Renal cortical epithelial cell (primary cell): ENCODE data around the gene ZNF519. TPM values are rescaled to one million over a fixed set of nuclear protein-coding genes. Genes with fewer than 3 reads are reported as not detected.
"Not testable (repeated sequence)": the region's sequence is repeated elsewhere in the genome, so short reads cannot be mapped to it uniquely, and the experiment has no call there.

ENCODE experiments used
- DNase-seq: peaks from one replicate; pipeline ENCODE4 v3.0.0-alpha.2; 2011; ENCODE audit warnings: low read depth
- total RNA-seq: library from RNA; depleted of rRNA; stranded (reverse); fragments of >200 nt; gene quantifications from 2 replicates; pipeline ENCODE4 v1.2.3, GENCODE V29; 2014

The ZNF519 gene
- total RNA-seq: 2.9 and 5.0 TPM in 2 replicates

DNA sequence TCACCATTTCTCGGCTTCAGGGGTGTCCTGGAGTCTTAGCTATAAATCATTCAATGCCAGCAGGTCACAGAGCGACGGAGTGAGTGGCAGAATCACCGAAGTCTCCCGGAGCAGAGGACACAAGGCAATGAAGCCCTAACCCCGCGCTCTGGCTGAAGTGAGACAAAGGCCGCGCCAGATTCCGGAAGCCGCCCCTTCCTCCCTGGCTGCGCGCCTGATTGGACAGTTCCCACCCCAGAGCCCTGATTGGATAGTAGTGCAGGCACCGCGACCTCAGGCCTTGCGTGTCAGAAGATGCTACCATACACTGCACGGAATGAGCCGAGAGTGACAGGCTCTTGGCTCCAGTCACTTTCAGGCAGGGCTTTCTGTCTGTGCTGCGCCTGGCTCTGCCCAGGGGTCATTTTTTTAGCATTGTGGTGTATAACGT is at the start of gene ZNF519:
TSS of gene ZNF519 (minus strand) at position 165 of the 430 bp plus-strand sequence. CDS start at position 7, 158 bp downstream.
- peak; percentile 93 for DNase-seq

DNA sequence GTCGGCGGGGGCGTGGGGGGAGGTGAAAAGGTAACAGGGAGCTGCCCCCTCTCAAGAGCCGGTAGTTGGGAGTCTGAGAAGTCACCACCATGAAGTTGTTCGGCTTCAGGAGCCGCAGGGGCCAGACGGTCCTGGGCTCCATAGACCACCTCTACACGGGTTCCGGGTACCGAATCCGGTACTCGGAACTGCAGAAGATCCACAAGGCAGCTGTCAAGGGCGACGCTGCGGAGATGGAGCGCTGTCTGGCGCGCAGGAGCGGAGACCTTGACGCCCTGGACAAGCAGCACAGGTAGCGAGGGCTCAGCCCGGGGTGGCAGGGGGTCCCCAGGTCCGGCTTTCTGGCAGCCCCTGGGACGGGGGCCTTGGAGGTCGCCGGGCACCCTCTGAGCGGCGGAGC is 47.1 kb upstream of the ZNF519 start:
- DNase-seq: no peak

DNA sequence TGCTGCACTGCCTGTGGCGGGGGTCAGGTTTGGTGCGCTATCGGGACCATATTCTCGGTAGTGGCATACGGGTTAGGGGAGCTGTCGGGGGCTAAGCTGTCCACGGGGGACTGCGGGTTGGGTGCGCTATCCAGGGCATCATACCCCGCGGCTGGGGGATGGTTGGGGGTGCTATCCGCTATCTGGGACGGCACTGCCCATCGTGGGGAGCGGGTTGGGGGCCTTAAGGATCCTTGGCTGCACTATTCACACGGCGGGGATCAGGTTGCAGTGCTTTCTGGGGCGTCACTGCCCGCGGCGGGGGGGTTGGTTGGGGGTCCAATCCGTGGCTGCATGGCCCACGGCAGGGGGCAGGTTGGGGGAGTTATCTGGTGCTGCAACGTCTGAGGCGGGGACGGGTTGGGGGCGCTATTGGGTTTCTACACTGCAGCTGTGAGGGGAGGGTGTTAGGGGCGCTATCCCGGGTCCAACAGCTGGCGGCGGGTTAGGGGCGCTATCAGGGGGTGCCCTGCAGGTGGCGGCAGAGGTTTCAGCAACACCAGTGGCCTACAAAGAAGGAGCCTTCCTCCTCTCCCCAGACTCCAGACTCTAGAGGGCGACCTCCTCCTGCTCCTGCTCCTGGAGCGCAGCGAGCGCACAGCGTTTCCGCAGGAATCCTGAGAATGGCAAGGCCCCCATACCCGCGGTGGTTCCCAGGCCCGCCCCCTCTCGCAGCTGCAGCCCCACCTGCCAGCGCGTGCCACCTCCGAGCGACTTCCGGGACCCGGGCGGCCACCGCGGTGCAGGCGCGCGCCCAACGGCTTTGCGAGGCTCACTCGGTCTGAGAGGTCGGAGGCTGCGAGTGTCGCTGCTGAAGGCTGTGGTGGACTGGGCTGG is 46.3 kb upstream of the ZNF519 start:
- peak; percentile 52 for DNase-seq

DNA sequence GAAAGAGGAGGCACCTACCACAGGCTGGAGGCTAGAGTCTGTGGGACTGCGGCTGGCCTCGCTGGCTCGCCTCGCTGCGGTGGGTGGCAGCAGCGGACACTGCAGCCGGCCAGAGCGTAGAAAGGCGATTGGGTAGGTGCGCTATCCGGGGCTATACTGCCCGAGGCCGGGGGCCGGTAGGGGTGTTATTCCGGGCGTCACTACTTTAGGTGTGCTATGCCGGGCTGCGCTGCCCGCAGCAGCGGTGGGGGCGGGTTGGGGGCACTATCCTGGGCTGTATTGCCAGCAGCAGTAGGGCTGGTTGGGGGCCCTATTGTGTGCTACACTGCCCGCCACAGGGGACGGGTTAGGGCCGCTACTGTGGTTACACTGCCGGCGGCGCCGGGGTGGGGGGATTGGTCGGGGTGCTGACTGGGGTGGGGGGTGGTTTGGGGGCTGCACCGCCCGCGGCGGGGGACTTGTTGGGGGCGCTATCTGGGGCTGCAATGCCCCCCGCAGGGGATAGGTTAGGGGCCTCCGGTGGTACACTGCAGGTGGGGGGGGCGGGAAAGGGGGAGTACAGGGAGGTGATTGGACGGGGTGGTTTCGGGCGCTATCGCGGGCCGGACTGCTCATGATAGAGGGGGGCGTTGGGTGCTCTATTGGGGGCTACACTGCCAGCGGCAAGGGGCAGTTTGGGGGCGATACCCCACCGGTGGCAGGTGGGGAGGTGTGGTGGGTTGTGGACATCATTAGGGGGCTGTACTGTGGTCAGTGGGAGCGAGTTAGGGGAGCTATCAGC is 45.5 kb upstream of the ZNF519 start:
- not testable (repeated sequence) for DNase-seq

DNA sequence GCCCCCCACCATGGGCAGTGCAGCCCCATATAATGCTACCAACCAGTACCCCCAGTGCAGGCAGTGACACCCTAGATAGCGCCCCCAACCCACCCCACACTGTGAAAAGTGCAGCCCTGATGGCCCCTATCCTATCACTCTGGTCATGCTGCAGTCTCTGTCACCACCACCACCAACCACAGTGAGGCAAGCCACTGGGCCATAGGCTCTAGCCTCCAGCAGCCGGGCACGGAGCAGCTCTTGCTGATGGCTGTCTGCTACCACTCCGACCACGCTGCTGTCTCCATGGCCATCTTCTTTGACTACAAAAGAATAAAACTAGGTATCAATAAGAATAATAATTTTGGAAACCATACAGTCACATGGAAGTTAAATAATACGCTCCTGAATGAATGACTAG is 43.2 kb upstream of the ZNF519 start:
- not testable (repeated sequence) for DNase-seq

DNA sequence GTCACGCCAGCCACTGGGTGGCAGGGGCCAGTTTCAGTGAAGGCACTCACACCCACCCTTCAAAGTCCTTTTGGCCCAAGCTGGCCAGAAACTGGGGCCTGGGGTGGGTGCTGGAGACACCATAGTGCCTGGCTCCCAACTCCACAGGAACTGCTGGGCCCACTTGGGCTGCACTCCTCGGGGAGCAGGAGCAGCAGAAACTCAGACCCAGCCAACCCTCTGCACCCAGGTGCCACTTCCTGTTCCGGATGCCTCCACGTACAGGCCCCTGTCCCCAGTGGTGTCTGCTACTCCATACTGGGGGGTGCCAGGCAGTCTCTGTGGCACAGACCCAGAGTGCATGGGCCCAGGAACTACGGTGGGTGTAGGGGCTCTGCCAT is 42.5 kb upstream of the ZNF519 start:
- DNase-seq: no peak

DNA sequence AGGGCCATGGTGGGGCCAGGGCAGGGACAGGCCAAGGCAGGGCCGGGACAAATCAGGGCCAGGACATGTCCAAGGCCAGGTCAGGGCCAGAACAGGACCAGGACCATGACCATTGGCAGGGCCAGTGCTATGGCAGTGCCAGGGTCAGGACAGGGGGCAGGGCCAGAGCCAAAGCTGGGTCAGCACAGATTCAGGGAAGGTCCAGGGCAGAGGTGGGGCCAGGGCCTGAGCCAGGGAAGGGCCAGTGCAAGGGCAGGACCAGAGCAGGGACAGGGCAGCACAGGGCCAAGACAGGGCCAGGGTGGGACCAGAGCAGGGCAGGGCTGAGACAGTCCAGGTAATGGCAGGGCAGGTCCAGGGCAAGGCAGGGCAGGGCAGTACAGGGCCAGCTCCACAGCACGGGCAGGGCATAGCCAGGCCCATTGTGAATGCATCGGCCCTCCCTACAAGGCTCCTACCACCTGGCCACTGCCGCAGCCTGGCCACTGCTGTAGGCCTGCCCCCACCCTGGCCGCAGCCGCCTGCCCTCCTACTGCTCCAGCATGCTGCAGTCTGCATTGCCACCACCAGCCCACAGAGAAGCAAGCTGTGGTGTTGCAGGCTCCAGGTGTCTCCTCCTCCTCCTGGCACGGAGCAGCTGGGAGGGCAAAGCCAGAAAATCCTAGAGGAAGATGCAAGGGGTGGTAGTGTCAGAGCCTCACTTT is 41.9 kb upstream of the ZNF519 start:
- DNase-seq: not testable (repeated sequence)

DNA sequence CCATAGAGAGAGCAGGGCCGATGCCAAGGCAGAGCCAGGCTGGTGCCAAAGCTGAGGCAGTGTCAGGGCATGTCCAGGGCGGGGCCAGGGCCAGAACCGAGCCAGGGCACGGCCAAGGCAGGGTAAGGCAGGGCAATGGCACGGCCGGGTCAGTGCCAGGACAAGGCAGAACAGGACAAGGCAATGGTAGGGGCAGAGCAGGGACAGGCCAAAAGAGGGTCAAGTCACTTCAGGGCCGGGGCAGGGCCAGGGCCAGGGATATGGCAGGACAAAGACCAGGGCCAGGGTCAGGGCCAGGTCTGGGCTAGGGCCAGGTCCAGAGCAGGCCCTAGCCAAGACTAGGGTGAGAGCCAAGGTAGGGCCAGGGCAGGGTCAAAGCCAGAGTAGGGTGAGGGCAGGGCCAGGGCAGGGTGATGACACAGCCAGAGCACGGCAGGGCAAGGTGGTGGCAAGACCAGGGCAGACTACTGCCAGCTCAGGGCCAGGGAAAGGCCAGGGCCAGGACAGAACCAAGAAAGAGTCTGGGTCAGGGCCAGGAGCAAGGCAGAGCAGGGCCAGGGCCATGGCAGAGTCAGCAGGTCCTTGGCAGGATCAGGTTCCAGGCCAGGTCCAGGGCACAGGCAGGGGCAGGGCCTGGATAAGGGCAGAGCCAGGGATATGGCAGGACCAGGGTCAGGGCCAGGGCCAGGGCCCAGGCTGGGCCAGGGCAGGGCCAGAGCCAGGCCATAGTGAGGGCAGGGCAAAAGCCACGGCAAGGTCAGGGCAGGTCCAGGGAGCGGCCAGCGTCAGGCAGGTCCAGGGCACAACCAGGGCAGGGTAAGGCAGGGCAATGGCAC is 41.1 kb upstream of the ZNF519 start:
- DNase-seq: not testable (repeated sequence)

DNA sequence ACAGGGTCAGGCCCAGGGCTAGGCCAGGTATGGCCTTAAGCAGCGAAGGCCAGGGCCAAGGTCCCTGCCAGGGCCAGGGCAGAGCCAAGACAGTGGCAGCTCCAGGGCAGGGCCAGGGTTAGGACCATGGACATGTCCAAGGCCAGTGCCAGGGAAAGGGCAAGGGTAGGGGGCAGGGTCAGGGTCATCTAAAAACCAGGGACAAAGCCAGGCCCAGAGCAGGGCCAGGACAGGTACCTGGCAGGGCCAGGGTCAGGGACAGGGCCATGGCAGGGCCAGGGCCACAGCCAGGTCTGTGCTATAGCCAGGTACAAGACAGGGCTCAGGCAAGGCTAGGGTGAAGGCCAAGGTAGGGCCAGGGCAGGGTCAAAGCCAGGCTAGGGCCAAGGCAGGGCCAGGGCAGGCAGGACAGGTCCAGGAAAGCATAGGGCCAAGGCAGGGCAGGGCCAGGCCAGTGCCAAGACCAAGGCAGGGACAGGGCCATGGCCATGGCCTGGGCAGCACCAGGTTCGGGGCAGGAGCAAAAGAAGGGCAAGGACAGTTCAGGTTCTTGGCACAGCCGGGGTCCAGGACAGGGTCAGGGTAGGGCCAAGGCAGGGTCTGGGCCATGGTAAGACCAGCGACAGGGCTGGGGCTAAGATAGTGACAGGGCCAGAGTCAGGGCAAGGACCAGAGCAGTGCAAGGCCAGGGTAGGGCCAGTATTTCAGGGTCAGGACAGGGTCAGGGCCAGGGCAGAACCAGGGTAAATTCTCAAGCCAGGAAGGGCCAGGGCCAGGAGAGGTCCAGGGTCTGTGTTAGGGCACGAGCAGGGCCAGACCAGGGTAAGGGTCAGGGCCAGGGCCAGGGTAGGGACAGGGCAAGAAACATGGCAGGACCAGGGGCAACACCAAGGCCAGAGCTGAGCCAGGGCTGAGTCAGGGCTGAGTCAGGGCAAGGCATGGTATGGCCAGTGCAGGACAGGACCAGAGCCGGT is 40.2 kb upstream of the ZNF519 start:
- not testable (repeated sequence) for DNase-seq

DNA sequence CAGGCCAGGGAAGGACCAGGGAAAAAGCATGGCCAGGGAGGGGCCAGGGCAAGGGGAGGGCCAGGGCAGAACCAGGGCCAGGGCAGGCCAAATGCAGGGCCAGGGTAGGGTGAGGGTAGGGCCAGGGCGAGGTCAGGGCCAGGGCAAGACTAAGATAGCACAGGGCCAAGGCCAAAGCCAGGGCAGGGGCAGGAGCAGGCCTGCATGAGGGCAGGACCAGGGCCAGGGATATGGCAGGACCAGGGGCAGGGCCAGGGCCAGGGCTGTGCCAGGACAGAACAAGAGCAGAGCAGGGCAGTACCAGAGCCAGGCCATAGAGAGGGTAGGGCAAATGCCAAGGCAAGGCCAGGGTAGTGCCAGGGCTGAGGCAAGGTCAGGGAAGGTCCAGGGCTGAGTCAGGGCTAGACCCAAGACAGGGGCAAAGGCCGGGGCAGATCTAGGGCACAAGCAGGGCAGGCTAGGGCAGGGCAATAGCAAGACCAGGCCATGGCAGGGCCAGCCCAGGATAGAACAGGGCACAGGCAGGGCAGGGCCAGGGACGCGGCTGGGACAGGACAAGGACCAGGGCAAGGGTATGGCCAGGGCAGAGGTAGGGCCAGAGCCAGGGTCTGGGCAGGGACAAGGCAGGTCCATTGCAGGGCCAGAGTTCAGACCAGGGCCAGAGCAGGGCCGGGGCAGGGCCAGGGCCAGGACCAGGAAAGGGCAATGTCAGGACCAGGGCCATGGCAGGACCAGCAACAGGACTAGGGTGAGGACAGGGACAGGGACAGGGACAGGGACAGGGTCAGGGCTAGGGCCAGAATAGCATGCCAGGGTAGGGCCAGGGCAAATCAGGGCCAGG is 39.3 kb upstream of the ZNF519 start:
- not testable (repeated sequence) for DNase-seq

DNA sequence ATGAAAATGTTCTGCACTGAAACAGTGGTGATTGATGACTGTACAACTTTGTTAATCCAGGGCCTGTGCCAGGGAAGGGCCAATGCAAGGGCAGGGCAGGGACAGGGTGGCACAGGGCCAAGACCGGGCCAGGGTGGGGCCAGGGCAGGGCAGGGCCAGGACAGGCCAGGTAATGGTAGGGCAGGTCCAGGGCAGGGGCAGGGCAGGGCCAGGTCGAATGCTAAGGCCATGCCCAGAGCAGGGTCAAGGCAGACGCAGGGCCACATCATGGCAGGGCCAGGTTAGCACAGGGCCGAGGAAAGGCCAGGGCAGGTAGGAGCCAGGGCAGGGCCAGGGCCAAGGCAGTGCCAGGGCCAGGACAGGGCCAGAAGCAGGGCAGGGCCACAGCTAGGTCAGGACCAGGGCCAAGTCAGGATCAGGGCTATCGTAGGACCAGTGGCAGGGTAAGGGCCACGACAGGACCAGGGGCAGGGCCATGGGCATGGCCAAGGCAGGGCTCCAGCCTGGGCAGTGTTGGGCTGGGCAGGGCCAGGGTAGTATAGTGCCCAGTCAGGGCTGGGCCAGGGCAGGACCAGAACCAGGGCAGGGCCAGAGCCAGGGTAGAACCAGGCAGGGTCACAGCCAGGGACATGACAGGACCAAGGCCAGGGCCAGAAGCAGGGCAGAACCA is 38.3 kb upstream of the ZNF519 start:
- not testable (repeated sequence) for DNase-seq

DNA sequence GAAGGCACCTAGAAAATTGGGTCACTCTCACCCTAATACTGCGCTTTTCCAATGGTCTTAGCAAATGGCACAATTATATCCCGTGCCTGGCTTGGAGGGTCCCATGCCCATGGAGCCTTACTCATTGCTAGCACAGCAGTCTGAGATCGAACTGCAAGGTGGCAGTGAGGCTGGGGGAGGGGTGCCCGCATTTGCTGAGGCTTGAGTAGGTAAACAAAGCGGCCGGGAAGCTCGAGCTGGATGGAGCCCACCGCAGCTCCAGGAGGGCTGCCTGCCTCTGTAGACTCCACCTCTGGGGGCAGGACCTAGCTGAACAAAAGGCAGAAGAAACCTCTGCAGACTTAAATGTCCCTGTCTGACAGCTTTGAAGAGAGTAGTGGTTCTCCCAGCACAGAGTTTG is 30.7 kb upstream of the ZNF519 start:
- DNase-seq: not testable (repeated sequence)

DNA sequence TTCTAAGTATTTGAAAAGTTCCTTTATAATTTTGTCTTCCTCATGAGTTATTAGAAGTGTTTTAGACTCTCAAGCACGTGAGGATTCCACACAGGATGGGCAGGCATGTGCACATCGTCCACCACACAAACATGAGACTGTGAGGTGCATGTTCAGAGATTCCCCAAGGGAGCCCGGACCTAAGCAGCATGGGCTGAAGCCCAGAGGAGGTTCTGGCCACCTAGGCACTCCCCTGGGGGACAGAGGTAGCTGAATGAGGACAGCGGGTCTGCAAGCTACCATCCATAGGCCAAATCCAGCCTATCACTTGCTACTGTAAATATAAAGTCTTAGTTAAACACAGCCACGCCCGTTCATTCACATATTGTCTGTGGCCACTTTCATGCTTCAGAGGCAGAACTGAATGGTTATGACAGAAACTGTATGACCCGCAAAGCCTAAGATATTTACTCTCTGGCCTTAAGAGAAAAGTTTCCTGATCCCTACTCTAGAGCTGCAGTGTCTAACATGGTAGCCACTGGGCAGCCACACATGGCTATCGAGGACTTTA is 19.4 kb upstream of the ZNF519 start:
- not testable (repeated sequence) for DNase-seq

DNA sequence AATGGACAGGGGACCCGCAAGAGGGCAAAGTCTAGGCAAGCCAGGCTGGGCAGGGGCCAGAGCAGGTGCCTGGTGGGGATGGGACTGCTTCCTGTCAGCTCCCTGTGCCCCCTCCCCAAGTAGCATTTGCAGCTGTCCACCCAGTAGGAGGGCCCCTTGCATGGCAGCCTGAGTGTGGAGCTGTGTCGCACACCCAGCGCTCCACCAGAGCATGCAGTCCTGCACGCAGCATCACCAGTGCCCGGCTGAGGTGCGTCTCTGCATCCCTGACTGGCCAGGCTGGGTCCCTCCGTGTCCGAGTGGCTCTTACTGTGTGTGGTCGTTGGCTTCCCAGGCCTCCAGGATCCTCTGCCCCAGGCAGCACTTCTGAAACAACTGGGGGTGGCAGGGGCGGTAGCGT is 18.5 kb upstream of the ZNF519 start:
- not testable (repeated sequence) for DNase-seq

DNA sequence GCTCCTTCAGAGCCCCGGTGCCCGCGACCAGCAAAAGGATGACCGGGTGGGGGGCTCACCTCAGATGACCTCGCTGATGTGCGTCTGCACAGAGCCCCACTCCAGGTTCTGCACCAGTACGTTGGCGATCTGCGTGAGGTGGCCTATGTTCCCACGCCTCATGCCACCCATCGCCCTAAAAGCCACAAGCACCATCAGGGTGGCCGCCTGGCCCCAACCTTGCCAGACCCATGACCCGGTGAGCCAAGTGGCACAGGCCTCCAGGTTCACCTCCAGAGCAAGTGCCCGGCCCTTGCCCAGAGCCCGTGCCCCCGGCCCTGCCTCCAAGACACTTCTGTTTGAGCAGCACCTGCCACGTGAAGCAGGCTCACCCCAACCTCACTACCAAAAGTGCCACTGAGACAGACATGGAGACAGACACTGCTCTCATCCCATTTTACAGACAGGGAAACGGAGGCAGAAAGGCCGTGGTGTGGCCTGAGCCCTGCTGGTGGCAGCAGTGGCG is 17.7 kb upstream of the ZNF519 start:
- DNase-seq: not testable (repeated sequence)

DNA sequence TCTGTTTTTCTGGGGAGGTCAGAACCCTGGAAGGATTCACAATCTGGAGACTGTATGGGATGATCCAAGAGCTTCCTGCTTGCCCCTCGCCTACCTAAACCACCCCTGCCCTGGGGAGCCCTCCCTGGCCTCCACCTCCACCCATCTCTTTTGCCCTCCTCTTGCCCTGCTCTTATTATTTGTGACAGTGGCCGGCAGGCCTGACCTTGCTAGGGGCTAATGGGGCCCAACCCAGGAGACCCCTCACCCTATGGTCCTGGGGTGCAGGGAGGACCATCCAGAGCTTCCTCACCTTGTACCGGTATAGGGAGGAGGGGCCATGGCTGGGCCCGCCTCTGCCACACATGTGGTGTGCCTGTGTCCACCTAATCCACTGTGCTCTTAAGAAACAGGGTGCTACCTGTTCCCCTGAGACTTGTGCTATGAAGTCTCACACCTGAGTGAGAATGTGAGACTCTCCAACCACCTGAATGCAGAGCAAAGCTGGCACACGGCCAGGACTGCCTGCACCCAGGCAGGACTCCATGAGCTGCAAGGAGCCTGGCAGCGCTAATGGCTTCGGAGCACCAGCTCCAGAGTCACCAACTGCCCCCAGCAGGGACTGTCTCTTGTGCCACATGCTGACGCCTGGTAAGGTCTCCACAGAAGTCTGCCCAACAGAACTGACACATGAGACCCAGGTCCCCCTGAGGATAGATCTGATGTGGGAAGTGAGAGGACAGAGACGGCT is 17.1 kb upstream of the ZNF519 start:
- not testable (repeated sequence) for DNase-seq
